GM12892 (cell line): ENCODE measurements around the gene SLC3A2.

Source experiments
- POLR2A ChIP-seq: IDR thresholded peaks from 2 replicates; pipeline ENCODE4 v1.6.1; 2011; ENCODE audit warnings: low read depth, low read length, control low read depth
- POLR2AphosphoS5 ChIP-seq: IDR thresholded peaks from 2 replicates; pipeline ENCODE4 v1.6.1; 2011; ENCODE audit warnings: low read depth, low read length, control low read depth

DNA sequence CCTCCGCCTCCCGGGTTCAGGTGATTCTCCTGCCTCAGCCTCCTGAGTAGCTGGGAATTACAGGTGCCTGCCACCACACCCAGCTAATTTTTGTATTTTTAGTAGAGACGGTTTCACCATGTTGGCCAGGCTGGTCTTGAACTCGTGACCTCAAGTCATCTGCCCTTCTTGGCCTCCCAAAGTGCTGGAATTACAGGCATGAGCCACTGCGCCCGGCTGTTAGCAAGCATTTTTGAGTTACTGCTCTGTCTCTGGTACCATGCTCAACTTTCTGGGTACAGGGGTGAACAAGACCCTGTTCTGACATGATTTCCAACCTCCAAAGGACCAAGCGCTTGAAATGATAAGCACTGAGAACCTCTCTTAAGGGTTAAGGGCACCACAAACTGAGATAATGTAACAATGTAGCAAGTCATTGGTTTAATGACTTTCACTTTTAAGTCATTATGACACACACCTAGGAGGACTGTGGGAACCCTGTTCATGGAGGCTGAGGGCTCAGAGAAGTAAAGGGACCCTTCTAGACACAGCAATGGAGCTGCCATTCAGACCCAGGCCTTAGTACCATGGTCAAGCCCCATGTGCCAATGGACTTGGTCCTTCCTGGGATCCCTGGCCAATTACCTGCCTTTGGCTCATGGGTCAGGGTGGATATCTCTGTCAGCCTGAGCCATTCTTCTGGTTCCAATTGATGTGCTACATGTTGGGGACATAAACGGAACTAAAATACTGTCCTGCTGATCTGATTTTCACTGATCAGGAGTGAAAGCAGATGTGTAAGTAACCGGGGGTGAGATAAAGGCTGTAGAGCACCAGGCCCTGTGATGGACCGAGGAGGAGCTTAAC, 11.6 kb downstream of the SLC3A2 start:
- TF ChIP-seq POLR2AphosphoS5 (no peak), POLR2A (no peak)
